Liver (tissue), 9 donors: ENCODE results near the gene MLKL. TPM values are rescaled to one million over a fixed set of nuclear protein-coding genes. Genes with fewer than 3 reads are reported as not detected.

Source experiments
- DNase-seq: peaks from one replicate; pipeline ENCODE4 v3.0.0-alpha.2; 2017; ENCODE audit warnings: low spot score
- H3K27ac ChIP-seq, 2 donors: one replicate each; pipeline ENCODE4 v1.7.0; 2013; ENCODE audit warnings: inconsistent platforms in 2 of 2, low read length in 2 of 2, control low read depth in 1 of 2, low read depth in 1 of 2, mild to moderate bottlenecking in 1 of 2
- H3K27me3 ChIP-seq, 4 donors: one replicate each; pipeline versions ENCODE4 v1.6.1 to v1.7.0; 2013; ENCODE audit warnings: low read length in 3 of 4, inconsistent platforms in 1 of 4, mild to moderate bottlenecking in 1 of 4, moderate library complexity in 1 of 4; ENCODE audit not compliant: control insufficient read depth in 4 of 4, insufficient read depth in 4 of 4
- H3K36me3 ChIP-seq, 4 donors: one replicate each; pipeline versions ENCODE4 v1.6.1 to v1.7.0; 2013; ENCODE audit warnings: low read length in 3 of 4, mild to moderate bottlenecking in 3 of 4, low read depth in 1 of 4, moderate library complexity in 1 of 4; ENCODE audit not compliant: control insufficient read depth in 4 of 4, insufficient read depth in 3 of 4
- H3K4me1 ChIP-seq, 4 donors: one replicate each; pipeline versions ENCODE4 v1.6.1 to v1.7.0; 2013; ENCODE audit warnings: low read length in 3 of 4, mild to moderate bottlenecking in 3 of 4, moderate library complexity in 1 of 4; ENCODE audit not compliant: control insufficient read depth in 4 of 4, insufficient read depth in 4 of 4
- H3K4me3 ChIP-seq, 3 donors: one replicate each; pipeline versions ENCODE4 v1.6.1 to v1.7.0; 2013; ENCODE audit warnings: low read length in 3 of 3, control low read depth in 1 of 3, low read depth in 1 of 3, mild to moderate bottlenecking in 1 of 3
- H3K9ac ChIP-seq, 2 donors: one replicate each; pipeline ENCODE4 v1.7.0; 2013; ENCODE audit warnings: low read length in 2 of 2, mild to moderate bottlenecking in 2 of 2, moderate library complexity in 2 of 2, control low read depth in 1 of 2, low read depth in 1 of 2
- H3K9me3 ChIP-seq, 4 donors: one replicate each; pipeline versions ENCODE4 v1.6.1 to v1.7.0; 2013; ENCODE audit warnings: low read length in 3 of 4; ENCODE audit not compliant: control insufficient read depth in 4 of 4
- ATF3 ChIP-seq: IDR thresholded peaks from 2 replicates; pipeline ENCODE4 v1.6.1; 2016; ENCODE audit warnings: antibody characterized with exemption
- CTCF ChIP-seq: fragments of 150-350 bp; IDR thresholded peaks from 2 replicates; pipeline ENCODE4 v1.5.1; 2017; ENCODE audit warnings: improper control_type of control experiment, low read depth, low read length; ENCODE audit not compliant: missing input control
- EGR1 ChIP-seq, 2 donors: IDR thresholded peaks; 2 replicates each; pipeline ENCODE4 v1.6.1; 2016 to 2018; ENCODE audit warnings: antibody characterized with exemption in 2 of 2, low read depth in 2 of 2
- FOXA1 ChIP-seq: IDR thresholded peaks from 2 replicates; pipeline ENCODE4 v1.6.1; 2016; ENCODE audit warnings: antibody characterized with exemption
- FOXA2 ChIP-seq: IDR thresholded peaks from 2 replicates; pipeline ENCODE4 v1.6.1; 2016; ENCODE audit warnings: antibody characterized with exemption
- GABPA ChIP-seq, 2 donors: IDR thresholded peaks in 1 of 2; conservative IDR thresholded peaks in 1 of 2; 2 replicates each; pipeline ENCODE4 v1.6.1; 2016; ENCODE audit warnings: antibody characterized with exemption in 2 of 2, mild to moderate bottlenecking in 1 of 2, moderate library complexity in 1 of 2
- HNF4A ChIP-seq, 2 donors: conservative IDR thresholded peaks; 2 replicates each; pipeline ENCODE4 v1.6.1; 2016; ENCODE audit warnings: antibody characterized with exemption in 2 of 2, mild to moderate bottlenecking in 2 of 2
- HNF4G ChIP-seq: IDR thresholded peaks from 2 replicates; pipeline ENCODE4 v1.6.1; 2016; ENCODE audit warnings: antibody characterized with exemption
- JUND ChIP-seq, 2 donors: IDR thresholded peaks; 2 replicates each; pipeline ENCODE4 v1.6.1; 2016; ENCODE audit warnings: antibody characterized with exemption in 2 of 2
- MAX ChIP-seq: IDR thresholded peaks from 2 replicates; pipeline ENCODE4 v1.6.1; 2016; ENCODE audit warnings: antibody characterized with exemption
- NR2F2 ChIP-seq: IDR thresholded peaks from 2 replicates; pipeline ENCODE4 v1.6.1; 2016; ENCODE audit warnings: antibody characterized with exemption
- RAD21 ChIP-seq, 2 donors: IDR thresholded peaks; 2 replicates each; pipeline ENCODE4 v1.6.1; 2016; ENCODE audit warnings: antibody characterized with exemption in 2 of 2, mild to moderate bottlenecking in 2 of 2
- REST ChIP-seq: IDR thresholded peaks from 2 replicates; pipeline ENCODE4 v1.6.1; 2016; ENCODE audit warnings: antibody characterized with exemption, mild to moderate bottlenecking
- RXRA ChIP-seq, 2 donors: IDR thresholded peaks; 2 replicates each; pipeline ENCODE4 v1.6.1; 2017 to 2018; ENCODE audit warnings: antibody characterized with exemption in 2 of 2, mild to moderate bottlenecking in 1 of 2
- SP1 ChIP-seq: IDR thresholded peaks from 2 replicates; pipeline ENCODE4 v1.6.1; 2018; ENCODE audit warnings: antibody characterized with exemption, mild to moderate bottlenecking
- TAF1 ChIP-seq: conservative IDR thresholded peaks from 2 replicates; pipeline ENCODE4 v1.6.1; 2016; ENCODE audit warnings: antibody characterized with exemption, mild to moderate bottlenecking
- ZBTB33 ChIP-seq: IDR thresholded peaks from 2 replicates; pipeline ENCODE4 v1.6.1; 2016; ENCODE audit warnings: antibody characterized with exemption
- WGBS: extraction: QIAGEN DNeasy Blood & Tissue Kit; methylation state at CpG from one replicate; pipeline ENCODE4 v1.1.7; 2013; 5-methylcytosine and 5-hydroxymethylcytosine counted together
- polyA plus RNA-seq, 2 donors: library from polyadenylated mRNA; stranded (reverse) in 1 of 2; unstranded in 1 of 2; fragments of 200-250 nt in 1 of 2; fragments of >200 nt in 1 of 2; fragmentation: Nextera tagmentation in 1 of 2; extraction: Ambion mirVana in 1 of 2; gene quantifications; one replicate each; pipeline versions ENCODE4 v1.2.1 to v1.2.3, GENCODE V29; 2013 to 2015
- total RNA-seq, 2 donors: library from RNA; depleted of rRNA; stranded (reverse); fragments of >200 nt; gene quantifications; one replicate each; pipeline ENCODE4 v1.2.3, GENCODE V29; 2014
- donor health status: healthy.
- donor health status: healthy.
- donor health status: healthy.
- donor health status: healthy.
- donor health status: healthy.

MLKL gene
- total and polyA plus RNA-seq, 4 donors: 2.5 to 7.6 (median 3.6) TPM

GRCh38 chr16:74727903-74728302 is 27.2 kb upstream of the MLKL start:
- DNase-seq: no peak
- TF ChIP-seq RXRA (IDR thresholded peaks at IDR 0.05): no peak
- no peak for TF ChIP-seq RAD21 (IDR thresholded peaks at IDR 0.05)
- TF ChIP-seq HNF4G: no peak
- TF ChIP-seq EGR1 (IDR thresholded peaks at IDR 0.05; ENCODE audit: low read depth in 2 of 2): no peak
- TF ChIP-seq GABPA (IDR thresholded peaks at IDR 0.05 in 1 of 2, conservative IDR thresholded peaks at IDR 0.05 in 1 of 2): no peak
- no peak for TF ChIP-seq CTCF
- TF ChIP-seq FOXA1: no peak
- no peak for TF ChIP-seq HNF4A (conservative IDR thresholded peaks at IDR 0.05)
- no peak for TF ChIP-seq FOXA2
- no peak for TF ChIP-seq SP1
- TF ChIP-seq TAF1: no peak
- no peak for TF ChIP-seq ATF3
- no peak for TF ChIP-seq JUND (IDR thresholded peaks at IDR 0.05)
- TF ChIP-seq NR2F2: no peak
- no peak for TF ChIP-seq MAX
- no peak for TF ChIP-seq REST
- TF ChIP-seq ZBTB33: no peak
- H3K36me3 ChIP-seq: no peaks in the 10 kb centered on the region
- no peak overlapping the region for H3K4me3 ChIP-seq
- H3K9ac ChIP-seq: no peak overlapping the region
- 95% methylated on average over 4 of the region's 4 CpGs for WGBS
- no peaks in the 10 kb centered on the region for H3K27me3 ChIP-seq
- H3K27ac ChIP-seq: no peak overlapping the region
- peaks cover 4 to 13% (median 6%) of the 10 kb centered on the region in 4 donors for H3K9me3 ChIP-seq
- no peaks in the 10 kb centered on the region for H3K4me1 ChIP-seq

GRCh38 chr16:74726716-74727115 is 26.1 kb upstream of the MLKL start:
- peak; percentile 46 for DNase-seq
- H3K4me3 ChIP-seq: no peak overlapping the region
- no peaks in the 10 kb centered on the region for H3K27me3 ChIP-seq
- H3K27ac ChIP-seq: no peak overlapping the region
- H3K9ac ChIP-seq: no peak overlapping the region
- peaks cover 4 to 13% (median 6%) of the 10 kb centered on the region in 4 donors for H3K9me3 ChIP-seq
- whole genome bisulfite sequencing: 74% methylated on average over 2 of the region's 2 CpGs
- H3K4me1 ChIP-seq: no peaks in the 10 kb centered on the region
- TF ChIP-seq ZBTB33 (no peak), CTCF (peak; percentile 22)
- no peaks in the 10 kb centered on the region for H3K36me3 ChIP-seq
